ENCODE results near the gene IRF4.

GRCh38 chr6:398558-399078 is 7.1 kb downstream of the IRF4 start:
- TF ChIP-seq CTCF (IDR thresholded peaks at IDR 0.05) (no peak), POLR2A (IDR thresholded peaks at IDR 0.05) (no peak)
